ENCODE measurements around the gene MTA2. TPM values are rescaled to one million over a fixed set of nuclear protein-coding genes. Genes with fewer than 3 reads are reported as not detected.
"Not testable (repeated sequence)": the region's sequence is repeated elsewhere in the genome, so short reads cannot be mapped to it uniquely, and the experiment has no call there.

Gene MTA2
- total RNA-seq (2014; rRNA removed; shearing (Covaris generic)) = 190 and 224 TPM in 2 replicates

- DNase-seq (ENCODE audit: low spot score) = peak; percentile 97
- in situ Hi-C loops (cut with HindIII; ENCODE audit: low sequenced_read_pairs) = no loop called here
Observed at GRCh38 chr11:62601372-62602140, at the start of gene MTA2. Gene MTA2, minus strand, starts transcription at chr11:62601865. Its CDS starts 415 bp downstream, at chr11:62601450.

- DNase-seq (ENCODE audit: low spot score); in situ Hi-C loops (cut with HindIII; ENCODE audit: low sequenced_read_pairs): not testable (repeated sequence)
Observed at GRCh38 chr11:62650283-62650682, 48.6 kb upstream of the MTA2 start.

- in situ Hi-C loops (cut with HindIII; ENCODE audit: low sequenced_read_pairs) = no loop called here
Observed at GRCh38 chr11:62649486-62649885, 47.8 kb upstream of the MTA2 start.

GRCh38 chr11:62648967-62649364, 47.3 kb upstream of the MTA2 start:
- in situ Hi-C loops (cut with HindIII; ENCODE audit: low sequenced_read_pairs) = no loop called here
- no peak for DNase-seq (ENCODE audit: low spot score)

More at GRCh38 chr11:62649486-62649885, 47.8 kb upstream of the MTA2 start:
- no peak for DNase-seq (ENCODE audit: low spot score)

GRCh38 chr11:62648185-62648966, 46.7 kb upstream of the MTA2 start:
- in situ Hi-C loops (cut with HindIII; ENCODE audit: low sequenced_read_pairs) = no loop called here
- no peak for DNase-seq (ENCODE audit: low spot score)

GRCh38 chr11:62647609-62648005, 45.9 kb upstream of the MTA2 start:
- in situ Hi-C loops (cut with HindIII; ENCODE audit: low sequenced_read_pairs) = no loop called here
- DNase-seq (ENCODE audit: low spot score) = no peak

GRCh38 chr11:62646825-62647608, 45.4 kb upstream of the MTA2 start:
- in situ Hi-C loops (cut with HindIII; ENCODE audit: low sequenced_read_pairs) = no loop called here
- DNase-seq (ENCODE audit: low spot score) = no peak

GRCh38 chr11:62645946-62646824, 44.5 kb upstream of the MTA2 start, which contains the start of gene GANAB:
Gene GANAB, minus strand, starts transcription at chr11:62646613. Its CDS starts 14 bp downstream, at chr11:62646599.
- in situ Hi-C loops (cut with HindIII; ENCODE audit: low sequenced_read_pairs) = no loop called here
- peak; percentile 98 for DNase-seq (ENCODE audit: low spot score)

- in situ Hi-C loops (cut with HindIII; ENCODE audit: low sequenced_read_pairs) = no loop called here
- no peak for DNase-seq (ENCODE audit: low spot score)
Observed at GRCh38 chr11:62645671-62645945, 43.9 kb upstream of the MTA2 start.

- in situ Hi-C loops (cut with HindIII; ENCODE audit: low sequenced_read_pairs) = no loop called here
- DNase-seq (ENCODE audit: low spot score) = no peak
Observed at GRCh38 chr11:62644220-62644619, 42.6 kb upstream of the MTA2 start.

- in situ Hi-C loops (cut with HindIII; ENCODE audit: low sequenced_read_pairs) = no loop called here
- DNase-seq (ENCODE audit: low spot score) = no peak
Observed at GRCh38 chr11:62632492-62632891, 30.8 kb upstream of the MTA2 start.

GRCh38 chr11:62627713-62628112, 26.0 kb upstream of the MTA2 start:
- in situ Hi-C loops (cut with HindIII; ENCODE audit: low sequenced_read_pairs) = no loop called here
- no peak for DNase-seq (ENCODE audit: low spot score)

- in situ Hi-C loops (cut with HindIII; ENCODE audit: low sequenced_read_pairs) = no loop called here
Observed at GRCh38 chr11:62622476-62623089, 20.9 kb upstream of the MTA2 start.

GRCh38 chr11:62621567-62622470, 20.2 kb upstream of the MTA2 start, which contains the start of gene B3GAT3:
Gene B3GAT3, minus strand, starts transcription at chr11:62621986. Its CDS starts 39 bp downstream, at chr11:62621947.
- peak; percentile 98 for DNase-seq (ENCODE audit: low spot score)
- in situ Hi-C loops (cut with HindIII; ENCODE audit: low sequenced_read_pairs) = no loop called here

More at GRCh38 chr11:62622476-62623089, 20.9 kb upstream of the MTA2 start:
- no peak for DNase-seq (ENCODE audit: low spot score)

GRCh38 chr11:62621027-62621566, 19.4 kb upstream of the MTA2 start:
- in situ Hi-C loops (cut with HindIII; ENCODE audit: low sequenced_read_pairs) = no loop called here
- no peak for DNase-seq (ENCODE audit: low spot score)

GRCh38 chr11:62616957-62617356, 15.3 kb upstream of the MTA2 start:
- DNase-seq (ENCODE audit: low spot score); in situ Hi-C loops (cut with HindIII; ENCODE audit: low sequenced_read_pairs): not testable (repeated sequence)

GRCh38 chr11:62615521-62615920, 13.9 kb upstream of the MTA2 start:
- in situ Hi-C loops (cut with HindIII; ENCODE audit: low sequenced_read_pairs) = no loop called here

More at GRCh38 chr11:62615521-62615920, 13.9 kb upstream of the MTA2 start:
- no peak for DNase-seq (ENCODE audit: low spot score)
